GM21619 (cell line): Measurements from ENCODE around the gene BIVM.
A peak's percentile ranks its signal among the peaks of the same experiment; 100 is the strongest.
"Not testable (repeated sequence)": the region's sequence is repeated elsewhere in the genome, so short reads cannot be mapped to it uniquely, and the experiment has no call there.

Source experiments
- ATAC-seq: cut with Tn5 transposase; IDR thresholded peaks from one replicate; pipeline ENCODE4 v1.9.1; 2021; ENCODE audit not compliant: unreplicated experiment

The BIVM gene

GRCh38 chr13:102798581-102799425 lies at the start of gene BIVM, which contains the start of gene POGLUT2:
Gene BIVM (plus strand): TSS chr13:102799119. CDS start chr13:102807268, 8,149 bp downstream.
Gene POGLUT2 (minus strand): TSS chr13:102798976. CDS start chr13:102798670, 306 bp downstream.
- peak; percentile 82 for ATAC-seq

GRCh38 chr13:102751886-102752285 lies 47.0 kb upstream of the BIVM start:
- ATAC-seq, result no peak

- ATAC-seq, result no peak
These were observed 41.9 kb upstream of the BIVM start for GRCh38 chr13:102757006-102757405.

GRCh38 chr13:102758842-102759241 lies 40.1 kb upstream of the BIVM start:
- ATAC-seq, result no peak

- no peak for ATAC-seq
These were observed 37.8 kb upstream of the BIVM start for GRCh38 chr13:102761071-102761470.

- ATAC-seq, result no peak
These were observed 35.2 kb upstream of the BIVM start for GRCh38 chr13:102763741-102764140.

- ATAC-seq, result no peak
These were observed 30.0 kb upstream of the BIVM start for GRCh38 chr13:102768909-102769308.

- ATAC-seq, result no peak
These were observed 29.2 kb upstream of the BIVM start for GRCh38 chr13:102769679-102770078.

GRCh38 chr13:102770435-102770834 lies 28.5 kb upstream of the BIVM start:
- no peak for ATAC-seq

GRCh38 chr13:102771298-102772041 lies 27.4 kb upstream of the BIVM start:
- ATAC-seq, result no peak

- no peak for ATAC-seq
These were observed 26.9 kb upstream of the BIVM start for GRCh38 chr13:102772042-102772425.

- peak; percentile 88 for ATAC-seq
These were observed 25.3 kb upstream of the BIVM start, which contains the start of gene TEX30 for GRCh38 chr13:102773441-102774213. Gene TEX30 (minus strand): TSS chr13:102773786. CDS start chr13:102770026, 3,760 bp downstream.

GRCh38 chr13:102774214-102774568 lies 24.7 kb upstream of the BIVM start:
- ATAC-seq, result no peak

GRCh38 chr13:102774591-102775520 lies 24.1 kb upstream of the BIVM start:
- no peak for ATAC-seq

- no peak for ATAC-seq
These were observed 22.6 kb upstream of the BIVM start for GRCh38 chr13:102776271-102776670.

- no peak for ATAC-seq
These were observed 21.2 kb upstream of the BIVM start for GRCh38 chr13:102777736-102778135.

GRCh38 chr13:102779436-102780159 lies 19.3 kb upstream of the BIVM start:
- ATAC-seq, result no peak

GRCh38 chr13:102780656-102781055 lies 18.3 kb upstream of the BIVM start:
- ATAC-seq, result not testable (repeated sequence)

- no peak for ATAC-seq
These were observed 17.3 kb upstream of the BIVM start for GRCh38 chr13:102781591-102781990.
